Activated naive CD4-positive, alpha-beta T cell treated with anti-CD3 and anti-CD28 coated beads, Interleukin-2, amount 50 U/mL, for 24 hours (primary cell): ENCODE data around the gene GMDS.

Experiments
- H3K27ac Mint-ChIP-seq: one replicate; pipeline ENCODE4 v1.8.0; 2021; ENCODE audit warnings: mild to moderate bottlenecking, mixed read lengths
- H3K27me3 Mint-ChIP-seq: one replicate; pipeline ENCODE4 v1.8.0; 2021; ENCODE audit warnings: mixed read lengths
- H3K36me3 Mint-ChIP-seq: one replicate; pipeline ENCODE4 v1.8.0; 2021; ENCODE audit warnings: mixed read lengths
- H3K4me1 Mint-ChIP-seq: one replicate; pipeline ENCODE4 v1.8.0; 2021; ENCODE audit warnings: mixed read lengths
- H3K4me3 Mint-ChIP-seq: one replicate; pipeline ENCODE4 v1.8.0; 2021; ENCODE audit warnings: mild to moderate bottlenecking, mixed read lengths
- H3K9me3 Mint-ChIP-seq: one replicate; pipeline ENCODE4 v1.8.0; 2021; ENCODE audit warnings: mixed read lengths

The GMDS gene

GRCh38 chr6:1942834-1943233 lies 302.6 kb downstream of the GMDS start:
- Mint-ChIP-seq H3K4me3 (no peak overlapping the region), H3K27me3 (no peaks in the 10 kb centered on the region), H3K9me3 (no peaks in the 10 kb centered on the region), H3K36me3 (peaks cover 20% of the 10 kb centered on the region), H3K27ac (no peak overlapping the region), H3K4me1 (no peaks in the 10 kb centered on the region)

- no peaks in the 10 kb centered on the region for H3K27me3 Mint-ChIP-seq
- no peak overlapping the region for H3K27ac Mint-ChIP-seq
- no peak overlapping the region for H3K4me3 Mint-ChIP-seq
- H3K9me3 Mint-ChIP-seq: no peaks in the 10 kb centered on the region
- no peaks in the 10 kb centered on the region for H3K4me1 Mint-ChIP-seq
- peaks cover 21% of the 10 kb centered on the region for H3K36me3 Mint-ChIP-seq
Measured at GRCh38 chr6:1941534-1941933, 303.9 kb downstream of the GMDS start.

- Mint-ChIP-seq H3K9me3 (no peaks in the 10 kb centered on the region), H3K27ac (no peak overlapping the region), H3K4me1 (no peaks in the 10 kb centered on the region), H3K27me3 (no peaks in the 10 kb centered on the region), H3K36me3 (peaks cover 27% of the 10 kb centered on the region), H3K4me3 (no peak overlapping the region)
Measured at GRCh38 chr6:1940381-1940780, 305.0 kb downstream of the GMDS start.

- Mint-ChIP-seq H3K27me3 (no peaks in the 10 kb centered on the region), H3K9me3 (no peaks in the 10 kb centered on the region), H3K36me3 (peaks cover 26% of the 10 kb centered on the region), H3K4me3 (no peak overlapping the region), H3K27ac (no peak overlapping the region), H3K4me1 (no peaks in the 10 kb centered on the region)
Measured at GRCh38 chr6:1933292-1933691, 312.1 kb downstream of the GMDS start.

GRCh38 chr6:1931817-1932216 lies 313.6 kb downstream of the GMDS start:
- Mint-ChIP-seq H3K36me3 (peaks cover 22% of the 10 kb centered on the region), H3K9me3 (no peaks in the 10 kb centered on the region), H3K27me3 (no peaks in the 10 kb centered on the region), H3K27ac (no peak overlapping the region), H3K4me1 (no peaks in the 10 kb centered on the region), H3K4me3 (no peak overlapping the region)

GRCh38 chr6:1930356-1930755 lies 315.0 kb downstream of the GMDS start:
- no peaks in the 10 kb centered on the region for H3K4me1 Mint-ChIP-seq
- H3K27ac Mint-ChIP-seq: no peak overlapping the region
- H3K27me3 Mint-ChIP-seq: no peaks in the 10 kb centered on the region
- no peaks in the 10 kb centered on the region for H3K9me3 Mint-ChIP-seq
- peaks cover 16% of the 10 kb centered on the region for H3K36me3 Mint-ChIP-seq
- no peak overlapping the region for H3K4me3 Mint-ChIP-seq

- Mint-ChIP-seq H3K36me3 (peaks cover 16% of the 10 kb centered on the region), H3K27ac (no peak overlapping the region), H3K27me3 (no peaks in the 10 kb centered on the region), H3K9me3 (no peaks in the 10 kb centered on the region), H3K4me3 (no peak overlapping the region), H3K4me1 (no peaks in the 10 kb centered on the region)
Measured at GRCh38 chr6:1929931-1930330, 315.5 kb downstream of the GMDS start.

GRCh38 chr6:1925743-1926430 lies 319.5 kb downstream of the GMDS start:
- H3K27ac Mint-ChIP-seq: no peak overlapping the region
- no peaks in the 10 kb centered on the region for H3K27me3 Mint-ChIP-seq
- H3K9me3 Mint-ChIP-seq: no peaks in the 10 kb centered on the region
- peaks cover 13% of the 10 kb centered on the region for H3K36me3 Mint-ChIP-seq
- H3K4me1 Mint-ChIP-seq: no peaks in the 10 kb centered on the region
- no peak overlapping the region for H3K4me3 Mint-ChIP-seq

- Mint-ChIP-seq H3K27ac (no peak overlapping the region), H3K9me3 (no peaks in the 10 kb centered on the region), H3K36me3 (peaks cover 6% of the 10 kb centered on the region), H3K27me3 (no peaks in the 10 kb centered on the region), H3K4me3 (no peak overlapping the region), H3K4me1 (no peaks in the 10 kb centered on the region)
Measured at GRCh38 chr6:1923449-1923848, 322.0 kb downstream of the GMDS start.

- Mint-ChIP-seq H3K4me1 (peaks cover 14% of the 10 kb centered on the region), H3K27ac (no peak overlapping the region), H3K9me3 (no peaks in the 10 kb centered on the region), H3K27me3 (no peaks in the 10 kb centered on the region), H3K36me3 (peaks cover 3% of the 10 kb centered on the region), H3K4me3 (no peak overlapping the region)
Measured at GRCh38 chr6:1917626-1918371, 327.6 kb downstream of the GMDS start.

- Mint-ChIP-seq H3K4me1 (peaks cover 14% of the 10 kb centered on the region), H3K27ac (no peak overlapping the region), H3K36me3 (peaks cover 3% of the 10 kb centered on the region)
Measured at GRCh38 chr6:1916334-1917070, 328.9 kb downstream of the GMDS start.

GRCh38 chr6:1915226-1915625 lies 330.2 kb downstream of the GMDS start:
- no peaks in the 10 kb centered on the region for H3K27me3 Mint-ChIP-seq
- no peaks in the 10 kb centered on the region for H3K9me3 Mint-ChIP-seq
- no peak overlapping the region for H3K4me3 Mint-ChIP-seq
- peaks cover 14% of the 10 kb centered on the region for H3K4me1 Mint-ChIP-seq
- peaks cover 3% of the 10 kb centered on the region for H3K36me3 Mint-ChIP-seq
- H3K27ac Mint-ChIP-seq: no peak overlapping the region

More at GRCh38 chr6:1916334-1917070, 328.9 kb downstream of the GMDS start:
- Mint-ChIP-seq H3K9me3 (no peaks in the 10 kb centered on the region), H3K27me3 (no peaks in the 10 kb centered on the region), H3K4me3 (no peak overlapping the region)

- no peak overlapping the region for H3K27ac Mint-ChIP-seq
Measured at GRCh38 chr6:1913577-1913976, 331.8 kb downstream of the GMDS start.

GRCh38 chr6:1912731-1913130 lies 332.7 kb downstream of the GMDS start:
- Mint-ChIP-seq H3K27ac (no peak overlapping the region), H3K27me3 (no peaks in the 10 kb centered on the region), H3K4me3 (no peak overlapping the region), H3K36me3 (peaks cover 13% of the 10 kb centered on the region), H3K9me3 (no peaks in the 10 kb centered on the region), H3K4me1 (peaks cover 10% of the 10 kb centered on the region)

More at GRCh38 chr6:1913577-1913976, 331.8 kb downstream of the GMDS start:
- H3K36me3 Mint-ChIP-seq: peaks cover 9% of the 10 kb centered on the region
- H3K4me1 Mint-ChIP-seq: peaks cover 14% of the 10 kb centered on the region
- no peak overlapping the region for H3K4me3 Mint-ChIP-seq
- no peaks in the 10 kb centered on the region for H3K27me3 Mint-ChIP-seq
- H3K9me3 Mint-ChIP-seq: no peaks in the 10 kb centered on the region

- Mint-ChIP-seq H3K36me3 (peaks cover 14% of the 10 kb centered on the region), H3K4me3 (no peak overlapping the region), H3K4me1 (no peaks in the 10 kb centered on the region), H3K9me3 (no peaks in the 10 kb centered on the region), H3K27ac (no peak overlapping the region), H3K27me3 (no peaks in the 10 kb centered on the region)
Measured at GRCh38 chr6:1911474-1911873, 333.9 kb downstream of the GMDS start.
